Lung (tissue), 12 donors: ENCODE results near the gene ABCB8. TPM values are rescaled to one million over a fixed set of nuclear protein-coding genes. Genes with fewer than 3 reads are reported as not detected.

ENCODE experiments used
- ATAC-seq: fragments of 200-7000 bp; cut with Tn5 transposase; one replicate; pipeline ENCODE4 v1.9.1; 2020; ENCODE audit warnings: moderate number of reproducible peaks; ENCODE audit not compliant: insufficient read depth, low FRiP score
- DNase-seq, 3 donors: peaks; one replicate each; pipeline ENCODE4 v3.0.0-alpha.2; 2013 to 2017
- H3K27ac ChIP-seq, 2 donors: one replicate each; pipeline ENCODE4 v1.5.1; 2013; ENCODE audit warnings: mild to moderate bottlenecking in 2 of 2, moderate library complexity in 2 of 2, control low read depth in 1 of 2, inconsistent platforms in 1 of 2, low read depth in 1 of 2, low read length in 1 of 2
- H3K27me3 ChIP-seq, 3 donors: one replicate each; pipeline ENCODE4 v1.5.1; 2013; ENCODE audit warnings: low read length in 2 of 3; ENCODE audit not compliant: control insufficient read depth in 3 of 3, insufficient read depth in 3 of 3
- H3K36me3 ChIP-seq, 4 donors: one replicate each; pipeline ENCODE4 v1.5.1; 2013; ENCODE audit warnings: low read length in 4 of 4, mild to moderate bottlenecking in 1 of 4, moderate library complexity in 1 of 4; ENCODE audit not compliant: control insufficient read depth in 4 of 4, insufficient read depth in 4 of 4
- H3K4me1 ChIP-seq, 5 donors: one replicate each; pipeline ENCODE4 v1.5.1; 2013; ENCODE audit warnings: low read length in 5 of 5, mild to moderate bottlenecking in 2 of 5, moderate library complexity in 1 of 5; ENCODE audit not compliant: control insufficient read depth in 5 of 5, insufficient read depth in 5 of 5
- H3K4me3 ChIP-seq: one replicate; pipeline ENCODE4 v1.5.1; 2013; ENCODE audit warnings: mild to moderate bottlenecking, control low read depth, moderate library complexity
- H3K9ac ChIP-seq, 2 donors: one replicate each; pipeline ENCODE4 v1.5.1; 2013; ENCODE audit warnings: low read length in 2 of 2, control low read depth in 1 of 2; ENCODE audit not compliant: insufficient read depth in 1 of 2
- H3K9me3 ChIP-seq, 4 donors: one replicate each; pipeline ENCODE4 v1.5.1; 2013; ENCODE audit warnings: low read length in 3 of 4, mild to moderate bottlenecking in 1 of 4, moderate library complexity in 1 of 4; ENCODE audit not compliant: control insufficient read depth in 4 of 4, insufficient read depth in 3 of 4
- CTCF ChIP-seq: IDR thresholded peaks from 2 replicates; pipeline ENCODE4 v1.5.1; 2012; ENCODE audit warnings: mild to moderate bottlenecking; ENCODE audit errors: control extremely low read depth, extremely low read depth
- WGBS, 2 donors: extraction: QIAGEN DNeasy Blood & Tissue Kit; methylation state at CpG; one replicate each; pipeline ENCODE4 v1.1.7; 2013; 5-methylcytosine and 5-hydroxymethylcytosine counted together
- polyA plus RNA-seq, 2 donors: library from polyadenylated mRNA; stranded (reverse); fragments of 200-250 nt; gene quantifications; one replicate each; pipeline ENCODE4 v1.2.1, GENCODE V29; 2013
- total RNA-seq, 2 donors: library from RNA; depleted of rRNA in 1 of 2; stranded (reverse); fragments of >200 nt in 1 of 2; gene quantifications; one replicate each; pipeline ENCODE4 v1.2.1, GENCODE V29; 2014 to 2021
- donor health status: control.
- donor health status: control.
- donor health status: Bipolar disorder and iron deficiency.
- donor health status: healthy.
- donor health status: DM: yes; HTN: yes; CAD: no.

Gene ABCB8
- total and polyA plus RNA-seq, 4 donors = 21.8 to 61.5 (median 28.8) TPM

- DNase-seq (peak in 1 of 3 donors; percentile 61), ATAC-seq (no peak)
- peak overlapping the region; percentile 81 to 89 for H3K27ac ChIP-seq
- H3K4me3 ChIP-seq = no peak overlapping the region
- H3K9me3 ChIP-seq = no peaks in the 10 kb centered on the region
- H3K9ac ChIP-seq = peak overlapping the region in 1 of 2 donors; percentile 11
- no peaks in the 10 kb centered on the region for H3K27me3 ChIP-seq
- TF ChIP-seq CTCF = no peak
- H3K4me1 ChIP-seq = peaks cover 12 to 62% (median 27%) of the 10 kb centered on the region in 5 donors
- no peaks in the 10 kb centered on the region for H3K36me3 ChIP-seq
- WGBS, 2 donors = 39 to 41% methylated on average over 5 of the region's 5 CpGs
These were observed 57.1 kb downstream of the ABCB8 start for GRCh38 chr7:151085329-151085690.

GRCh38 chr7:151085691-151086620 lies 57.7 kb downstream of the ABCB8 start, which contains the start of gene AGAP3:
Gene AGAP3 (plus strand): TSS chr7:151086475. CDS start chr7:151086742, 267 bp downstream.
- 0 to 1% methylated on average over 30 to 82 of the region's 84 CpGs for WGBS, 2 donors

GRCh38 chr7:151086802-151087244 lies 58.6 kb downstream of the ABCB8 start:
- ATAC-seq (no peak), DNase-seq (peak in 2 of 3 donors; percentile 48 to 54)
- Histone ChIP-seq H3K9me3 (no peaks in the 10 kb centered on the region), H3K4me1 (peaks cover 9 to 52% (median 21%) of the 10 kb centered on the region in 5 donors), H3K27ac (peak overlapping the region; percentile 62 to 96), H3K36me3 (peaks cover 0 to 3% (median 0%) of the 10 kb centered on the region in 4 donors), H3K9ac (no peak overlapping the region), H3K4me3 (peak overlapping the region; percentile 60), H3K27me3 (no peaks in the 10 kb centered on the region)
- WGBS, 2 donors = 0 to 1% methylated on average over 39 to 50 of the region's 56 CpGs
- no peak for TF ChIP-seq CTCF

More at GRCh38 chr7:151085691-151086620, 57.7 kb downstream of the ABCB8 start, which contains the start of gene AGAP3:
- H3K27ac ChIP-seq = peak within 1 kb of the TSS; percentile 81 to 96
- no peaks in the 10 kb centered on the region for H3K27me3 ChIP-seq
- H3K4me3 ChIP-seq = peak within 1 kb of the TSS; percentile 60
- H3K9me3 ChIP-seq = no peaks in the 10 kb centered on the region
- peak within 1 kb of the TSS in 1 of 2 donors; percentile 49 for H3K9ac ChIP-seq
- no peak for TF ChIP-seq CTCF
- H3K36me3 ChIP-seq = peaks cover 0 to 2% (median 0%) of the 10 kb centered on the region in 4 donors
- DNase-seq = peak; percentile 92 to 95 (median 94)
- ATAC-seq = peak; percentile 53
- H3K4me1 ChIP-seq = peaks cover 12 to 61% (median 25%) of the 10 kb centered on the region in 5 donors
